HG03439 (cell line): ENCODE data around the gene IDH3G.

Source experiments
- ATAC-seq: cut with Tn5 transposase; IDR thresholded peaks from one replicate; pipeline ENCODE4 v1.9.1; 2021; ENCODE audit warnings: mild to moderate bottlenecking, moderate library complexity; ENCODE audit not compliant: unreplicated experiment

Gene IDH3G

GRCh38 chrX:153816831-153817690 is 22.9 kb upstream of the IDH3G start:
- ATAC-seq = no peak

- no peak for ATAC-seq
Observed at GRCh38 chrX:153814591-153815315, 20.6 kb upstream of the IDH3G start.

GRCh38 chrX:153813161-153813560 is 19.0 kb upstream of the IDH3G start:
- no peak for ATAC-seq

GRCh38 chrX:153812220-153812619 is 18.0 kb upstream of the IDH3G start:
- no peak for ATAC-seq

GRCh38 chrX:153807976-153808375 is 13.8 kb upstream of the IDH3G start:
- no peak for ATAC-seq

- no peak for ATAC-seq
Observed at GRCh38 chrX:153806999-153807575, 12.9 kb upstream of the IDH3G start.

GRCh38 chrX:153805436-153805835 is 11.3 kb upstream of the IDH3G start:
- ATAC-seq = no peak

- ATAC-seq = no peak
Observed at GRCh38 chrX:153804621-153805020, 10.4 kb upstream of the IDH3G start.

GRCh38 chrX:153804100-153804595 is 10.0 kb upstream of the IDH3G start:
- no peak for ATAC-seq

GRCh38 chrX:153803211-153804099 is 9.3 kb upstream of the IDH3G start:
- no peak for ATAC-seq

GRCh38 chrX:153802513-153803045 is 8.4 kb upstream of the IDH3G start:
- ATAC-seq = no peak

- no peak for ATAC-seq
Observed at GRCh38 chrX:153801669-153802068, 7.5 kb upstream of the IDH3G start.

GRCh38 chrX:153800746-153801145 is 6.6 kb upstream of the IDH3G start:
- ATAC-seq = no peak

GRCh38 chrX:153800177-153800722 is 6.1 kb upstream of the IDH3G start:
- ATAC-seq = no peak

GRCh38 chrX:153799326-153799725 is 5.2 kb upstream of the IDH3G start:
- ATAC-seq = no peak

- ATAC-seq = no peak
Observed at GRCh38 chrX:153797415-153798015, 3.3 kb upstream of the IDH3G start.

GRCh38 chrX:153794897-153795816 is 982 bp upstream of the IDH3G start:
- no peak for ATAC-seq

GRCh38 chrX:153793291-153793690 is 884 bp downstream of the IDH3G start:
- ATAC-seq = no peak

GRCh38 chrX:153792368-153792767 is 1.8 kb downstream of the IDH3G start:
- no peak for ATAC-seq
